A549 (cell line): ENCODE results near the gene CLDN6.
"Not testable (repeated sequence)": the region's sequence is repeated elsewhere in the genome, so short reads cannot be mapped to it uniquely, and the experiment has no call there.

Experiments used
- CHD2 ChIP-seq: fragments of 150-350 bp; IDR thresholded peaks from 2 replicates; pipeline ENCODE4 v1.6.1; 2014; ENCODE audit warnings: low read length; ENCODE audit not compliant: partially characterized antibody
- CTCF ChIP-seq: fragments of >200 bp; sonication (Bioruptor Twin); formaldehyde crosslinking; IDR thresholded peaks from 3 replicates; pipeline ENCODE4 v1.5.1; 2016
- JUNB ChIP-seq: fragments of >200 bp; sonication (Bioruptor Twin); formaldehyde crosslinking; IDR thresholded peaks from 2 replicates; pipeline ENCODE4 v1.6.1; 2016
- NFE2L2 ChIP-seq: fragments of 150-350 bp; conservative IDR thresholded peaks from 2 replicates; pipeline ENCODE4 v1.6.1; 2014; ENCODE audit warnings: low read length
- POLR2A ChIP-seq: IDR thresholded peaks from 2 replicates; pipeline ENCODE4 v1.6.1; 2012; ENCODE audit warnings: mild to moderate bottlenecking, low read length
- RAD21 ChIP-seq, 2 experiments: fragments of >200 bp in 1 of 2; sonication (Bioruptor Twin) in 1 of 2; formaldehyde crosslinking in 1 of 2; IDR thresholded peaks in 1 of 2; conservative IDR thresholded peaks in 1 of 2; 2 replicates in 1 of 2; 3 replicates in 1 of 2; pipeline ENCODE4 v1.6.1; 2012 to 2018; ENCODE audit warnings: inconsistent platforms in 1 of 2
- SREBF2 ChIP-seq: fragments of 450-650 bp; IDR thresholded peaks from 2 replicates; pipeline ENCODE4 v1.6.1; 2014; ENCODE audit warnings: mild to moderate bottlenecking, moderate library complexity

- not testable (repeated sequence) for TF ChIP-seq CTCF; CHD2; NFE2L2; SREBF2; POLR2A; JUNB; RAD21 (conservative IDR thresholded peaks at IDR 0.05 in 1 of 2, IDR thresholded peaks at IDR 0.05 in 1 of 2)
Measured at GRCh38 chr16:3055734-3056115, 37.7 kb upstream of the CLDN6 start.
